Endothelial cell of umbilical vein (primary cell): ENCODE data around the gene RHEBL1. TPM values are rescaled to one million over a fixed set of nuclear protein-coding genes. Genes with fewer than 3 reads are reported as not detected.
"Not testable (repeated sequence)": the region's sequence is repeated elsewhere in the genome, so short reads cannot be mapped to it uniquely, and the experiment has no call there.

Experiments used
- BruUV-seq: library from RNA; stranded (reverse); fragments of 400-500 nt; replicated peaks from 2 replicates; lab custom pipeline; 2021; lab: Mats Ljungman, UMichigan
- CTCF ChIA-PET: fragments of 300-600, 350-600 bp; sonication (Branson Sonifier 250); formaldehyde crosslinking; loops from one replicate; lab custom pipeline; 2021; ENCODE audit warnings: antibody characterized with exemption, inconsistent platforms; lab: Charles Lee
- POLR2A ChIA-PET: fragments of 300-600, 350-600 bp; sonication (Branson Sonifier 250); formaldehyde crosslinking; loops from one replicate; lab custom pipeline; 2021; ENCODE audit warnings: antibody characterized with exemption, inconsistent platforms; lab: Charles Lee
- DNase-seq: peaks from one replicate; pipeline ENCODE4 v3.0.0-alpha.2; 2011; ENCODE audit warnings: low read depth, low spot score
- FAIRE-seq: peaks from 2 replicates; lab custom pipeline; 2011; peaks lifted over from hg19 to GRCh38; lab: Jason Lieb, UNC
- H2AFZ ChIP-seq: 2 replicates; pipeline ENCODE4 v1.6.0; 2012; ENCODE audit warnings: low read depth, low read length, control low read depth, inconsistent platforms
- H3K27ac ChIP-seq: 2 replicates; pipeline ENCODE4 v1.5.1; 2011; ENCODE audit warnings: low read depth, mild to moderate bottlenecking, control low read depth, low read length, moderate library complexity; ENCODE audit not compliant: insufficient read depth
- H3K27me3 ChIP-seq, 2 experiments: 2 replicates each; pipeline versions ENCODE4 v1.6.0 to v1.6.1; 2011; ENCODE audit warnings: low read length in 2 of 2, mixed read lengths in 1 of 2; ENCODE audit not compliant: control insufficient read depth in 2 of 2, insufficient read depth in 2 of 2
- H3K36me3 ChIP-seq, 2 experiments: 2 replicates in 1 of 2; 3 replicates in 1 of 2; pipeline ENCODE4 v1.5.1; 2011; ENCODE audit warnings: low read length in 2 of 2, mild to moderate bottlenecking in 1 of 2, moderate library complexity in 1 of 2; ENCODE audit not compliant: control insufficient read depth in 2 of 2, insufficient read depth in 2 of 2; ENCODE audit errors: extremely low read depth in 1 of 2
- H3K4me1 ChIP-seq: 3 replicates; pipeline ENCODE4 v1.5.1; 2011; ENCODE audit warnings: mild to moderate bottlenecking, low read length; ENCODE audit not compliant: control insufficient read depth, insufficient read depth; ENCODE audit errors: extremely low read depth
- H3K4me2 ChIP-seq: 2 replicates; pipeline ENCODE4 v1.6.1; 2011; ENCODE audit warnings: low read length, control low read depth, mixed read lengths; ENCODE audit not compliant: insufficient read depth
- H3K4me3 ChIP-seq, 3 experiments: fragments of 200-600 bp in 1 of 3; sonication (generic), shearing (Covaris generic) in 1 of 3; replicated peaks in 1 of 3; 2 replicates each; pipeline ENCODE4 v1.5.1; 2011 to 2016; ENCODE audit warnings: control low read depth in 3 of 3, low read length in 3 of 3, mild to moderate bottlenecking in 2 of 3, inconsistent platforms in 1 of 3, low read depth in 1 of 3, moderate library complexity in 1 of 3; ENCODE audit not compliant: insufficient read depth in 1 of 3
- H3K79me2 ChIP-seq: 2 replicates; pipeline ENCODE4 v1.6.0; 2012; ENCODE audit warnings: low read length, inconsistent platforms; ENCODE audit not compliant: control insufficient read depth, insufficient read depth
- H3K9ac ChIP-seq: replicated peaks from 2 replicates; pipeline ENCODE3; 2011; ENCODE audit warnings: low read length, control low read depth; ENCODE audit not compliant: insufficient read depth; ENCODE audit errors: extremely low read depth
- H3K9me1 ChIP-seq: replicated peaks from 3 replicates; pipeline ENCODE4 v1.6.0; 2011; ENCODE audit warnings: mild to moderate bottlenecking, low read length; ENCODE audit not compliant: control insufficient read depth, insufficient read depth; ENCODE audit errors: extremely low read depth
- H3K9me3 ChIP-seq: replicated peaks from 2 replicates; pipeline ENCODE4 v1.5.1; 2012; ENCODE audit warnings: low read length, inconsistent platforms; ENCODE audit not compliant: control insufficient read depth, insufficient read depth
- H4K20me1 ChIP-seq: replicated peaks from 2 replicates; pipeline ENCODE3; 2011; ENCODE audit warnings: mild to moderate bottlenecking, low read length; ENCODE audit not compliant: control insufficient read depth, insufficient read depth; ENCODE audit errors: extremely low read depth
- EZH2 ChIP-seq: IDR thresholded peaks from 2 replicates; pipeline ENCODE4 v1.6.1; 2012; ENCODE audit warnings: borderline replicate concordance, low read depth, mild to moderate bottlenecking, moderate library complexity, low read length, inconsistent platforms; ENCODE audit not compliant: severe bottlenecking
- FOS ChIP-seq: IDR thresholded peaks from 2 replicates; pipeline ENCODE4 v1.6.1; 2011; ENCODE audit warnings: mild to moderate bottlenecking, low read length, moderate library complexity, borderline replicate concordance; ENCODE audit not compliant: insufficient read depth
- GATA2 ChIP-seq: IDR thresholded peaks from 2 replicates; pipeline ENCODE4 v1.7.0; 2011; ENCODE audit warnings: low read depth, mild to moderate bottlenecking, moderate library complexity, mixed read lengths, low read length; ENCODE audit not compliant: insufficient read length, insufficient read depth
- JUN ChIP-seq: IDR thresholded peaks from 2 replicates; pipeline ENCODE4 v1.6.1; 2011; ENCODE audit warnings: borderline replicate concordance, low read depth; ENCODE audit not compliant: insufficient read length, insufficient read depth
- MYC ChIP-seq: IDR thresholded peaks from one replicate; pipeline ENCODE4 v1.6.1; 2011; ENCODE audit warnings: mild to moderate bottlenecking, low read depth, low read length
- POLR2A ChIP-seq: IDR thresholded peaks from 2 replicates; pipeline ENCODE4 v1.6.1; 2012; ENCODE audit warnings: low read depth, mild to moderate bottlenecking, control low read depth, low read length
- POLR2AphosphoS5 ChIP-seq: IDR thresholded peaks from 2 replicates; pipeline ENCODE4 v1.6.1; 2012; ENCODE audit warnings: low read depth, mild to moderate bottlenecking, control low read depth, low read length, moderate library complexity; ENCODE audit not compliant: insufficient read depth
- dilution Hi-C: fragments of 300-500 bp; cut with MboI; formaldehyde crosslinking; loops from one replicate; pipeline ENCODE4 v1.15.0; 2019; ENCODE audit warnings: low sequenced_read_pairs; ENCODE audit not compliant: extremely low pct_ligation_motif_present
- intact Hi-C: fragments of 100-400 bp; cut with micrococcal nuclease; formaldehyde crosslinking; loops from one replicate; pipeline ENCODE4 v1.10.0; 2022
- polyA plus RNA-seq, 4 experiments: library from polyadenylated mRNA; depleted of rRNA in 3 of 4; stranded (reverse) in 3 of 4; unstranded in 1 of 4; fragments of >200 nt; gene quantifications; 2 replicates each; pipeline versions ENCODE4 v1.2.1 to v1.2.3, GENCODE V29; 2011 to 2012; ENCODE audit warnings: missing spikeins in 1 of 4
- total RNA-seq: library from RNA; stranded (reverse); gene quantifications from 2 replicates; pipeline ENCODE4 v1.2.3, GENCODE V29; 2021
- TF ChIP-seq, protein P1 (sequence below), 2 donors: IDR thresholded peaks; 1 replicate in 1 of 2; 2 replicates in 1 of 2; pipeline ENCODE4 v1.5.1; 2011; ENCODE audit warnings: low read length in 2 of 2, mild to moderate bottlenecking in 2 of 2, moderate library complexity in 2 of 2, control low read depth in 1 of 2, inconsistent platforms in 1 of 2, low read depth in 1 of 2; ENCODE audit not compliant: insufficient read depth in 1 of 2; ENCODE audit errors: extremely low read depth in 1 of 2
- TF ChIP-seq, protein P2 (sequence below): IDR thresholded peaks from 2 replicates; pipeline ENCODE4 v1.6.1; 2011; ENCODE audit not compliant: insufficient read depth, insufficient read length

The RHEBL1 gene
- total and polyA plus RNA-seq, 2 donors (not counting 3 experiments of a cell fraction or from before 2014, with no cell fraction given): 2.6 to 2.7 TPM

DNA sequence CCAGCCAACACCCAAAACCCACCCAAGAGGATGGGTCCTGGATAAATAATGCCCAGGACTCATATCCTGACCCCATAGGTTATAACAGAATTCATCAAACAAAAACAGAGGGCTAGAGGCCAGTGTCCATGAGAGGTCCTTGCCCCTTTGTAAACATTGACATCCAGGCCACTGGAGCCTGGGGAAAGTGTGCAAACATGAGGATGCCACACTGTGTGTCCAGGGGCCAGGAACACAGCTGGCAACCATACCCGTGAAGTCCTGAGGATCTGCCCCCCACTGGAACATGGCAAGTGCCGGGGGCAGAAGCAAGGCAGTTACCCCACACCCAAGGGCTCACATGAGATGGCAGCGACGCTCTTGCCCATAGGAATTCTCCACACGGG, 5.0 kb downstream of the RHEBL1 start:
- H2AFZ ChIP-seq: no peak overlapping the region
- TF ChIP-seq POLR2AphosphoS5: no peak
- TF ChIP-seq, protein P1, sequence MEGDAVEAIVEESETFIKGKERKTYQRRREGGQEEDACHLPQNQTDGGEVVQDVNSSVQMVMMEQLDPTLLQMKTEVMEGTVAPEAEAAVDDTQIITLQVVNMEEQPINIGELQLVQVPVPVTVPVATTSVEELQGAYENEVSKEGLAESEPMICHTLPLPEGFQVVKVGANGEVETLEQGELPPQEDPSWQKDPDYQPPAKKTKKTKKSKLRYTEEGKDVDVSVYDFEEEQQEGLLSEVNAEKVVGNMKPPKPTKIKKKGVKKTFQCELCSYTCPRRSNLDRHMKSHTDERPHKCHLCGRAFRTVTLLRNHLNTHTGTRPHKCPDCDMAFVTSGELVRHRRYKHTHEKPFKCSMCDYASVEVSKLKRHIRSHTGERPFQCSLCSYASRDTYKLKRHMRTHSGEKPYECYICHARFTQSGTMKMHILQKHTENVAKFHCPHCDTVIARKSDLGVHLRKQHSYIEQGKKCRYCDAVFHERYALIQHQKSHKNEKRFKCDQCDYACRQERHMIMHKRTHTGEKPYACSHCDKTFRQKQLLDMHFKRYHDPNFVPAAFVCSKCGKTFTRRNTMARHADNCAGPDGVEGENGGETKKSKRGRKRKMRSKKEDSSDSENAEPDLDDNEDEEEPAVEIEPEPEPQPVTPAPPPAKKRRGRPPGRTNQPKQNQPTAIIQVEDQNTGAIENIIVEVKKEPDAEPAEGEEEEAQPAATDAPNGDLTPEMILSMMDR (IDR thresholded peaks at IDR 0.05; ENCODE audit: extremely low read depth in 1 of 2, insufficient read depth in 1 of 2, low read depth in 1 of 2, low read length in 2 of 2): no peak
- no peak for TF ChIP-seq FOS
- TF ChIP-seq EZH2: no peak
- TF ChIP-seq POLR2A: no peak
- TF ChIP-seq, protein P2, sequence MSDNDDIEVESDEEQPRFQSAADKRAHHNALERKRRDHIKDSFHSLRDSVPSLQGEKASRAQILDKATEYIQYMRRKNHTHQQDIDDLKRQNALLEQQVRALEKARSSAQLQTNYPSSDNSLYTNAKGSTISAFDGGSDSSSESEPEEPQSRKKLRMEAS: no peak
- TF ChIP-seq JUN: no peak
- no peak for TF ChIP-seq MYC
- no peak for TF ChIP-seq GATA2
- no peak for FAIRE-seq
- dilution Hi-C loops (no loop called here), intact Hi-C loops (loop anchor here (1.0 kb wide), 5 partner anchors 29 to 171 kb away; no protein-coding TSS in a partner anchor)
- no peaks in the 10 kb centered on the region for H3K9me1 ChIP-seq
- H3K27ac ChIP-seq: no peak overlapping the region
- H3K9ac ChIP-seq: no peak overlapping the region
- H3K4me2 ChIP-seq: no peak overlapping the region
- H3K4me3 ChIP-seq: no peak overlapping the region
- no peaks in the 10 kb centered on the region for H4K20me1 ChIP-seq
- peaks cover 11% of the 10 kb centered on the region for H3K79me2 ChIP-seq
- no TSS peak for BruUV-seq
- H3K36me3 ChIP-seq: no peaks in the 10 kb centered on the region
- no peaks in the 10 kb centered on the region for H3K27me3 ChIP-seq
- CTCF ChIA-PET: interaction anchor here (0.8 to 6.8 kb wide), 27 partner anchors 8 to 224 kb away, joined by 3 to 197 read pairs (median 5); partner anchors contain the start of genes DHH, LMBR1L, TUBA1A and TUBA1B
- POLR2A ChIA-PET: interaction anchor here (1.4 kb wide), 1 partner anchor 67 kb away, joined by 4 read pairs; the partner anchor contains the start of gene TUBA1B
- no peak for DNase-seq
- no peaks in the 10 kb centered on the region for H3K9me3 ChIP-seq
- peaks cover 13% of the 10 kb centered on the region for H3K4me1 ChIP-seq

DNA sequence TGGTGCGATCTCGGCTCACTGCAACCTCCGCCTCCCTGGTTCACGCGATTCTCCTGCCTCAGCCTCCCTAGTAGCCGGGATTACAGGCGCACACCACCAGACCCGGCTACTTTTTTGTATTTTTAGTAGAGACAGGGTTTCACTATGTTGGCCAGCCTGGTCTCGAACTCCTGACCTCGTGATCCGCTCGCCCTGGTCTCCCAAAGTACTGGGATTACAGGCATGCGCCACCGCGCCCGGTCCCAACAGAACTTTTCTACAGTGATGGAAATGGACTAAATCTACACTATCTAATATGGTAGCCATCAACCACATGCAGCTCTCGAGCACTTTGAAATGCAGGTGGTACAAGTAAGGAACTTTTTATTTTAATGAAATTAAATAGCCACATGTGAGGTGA, 7.9 kb downstream of the RHEBL1 start:
- DNase-seq, FAIRE-seq, BruUV-seq, H3K4me3 ChIP-seq, H3K9me3 ChIP-seq, H3K27me3 ChIP-seq, H2AFZ ChIP-seq, dilution Hi-C loops, H3K9me1 ChIP-seq, H3K4me2 ChIP-seq, H3K36me3 ChIP-seq, H4K20me1 ChIP-seq, H3K9ac ChIP-seq, H3K27ac ChIP-seq: not testable (repeated sequence)
- H3K4me1 ChIP-seq: peaks cover 24% of the 10 kb centered on the region
- peaks cover 40% of the 10 kb centered on the region for H3K79me2 ChIP-seq
- CTCF ChIA-PET: interaction anchor here (0.9 to 6.8 kb wide), 3 partner anchors 26 to 59 kb away, joined by 3 to 197 read pairs (median 179); partner anchors contain the start of gene DHH
- POLR2A ChIA-PET: interaction anchor here (0.6 kb wide), 1 partner anchor 11 kb away, joined by 10 read pairs; no protein-coding TSS in a partner anchor
- intact Hi-C loops: loop anchor here (2.0 kb wide), 1 partner anchor 43 kb away; the partner anchor contains the start of gene PRKAG1
